ENCODE measurements around the gene OR2G2.

Gene OR2G2

DNA sequence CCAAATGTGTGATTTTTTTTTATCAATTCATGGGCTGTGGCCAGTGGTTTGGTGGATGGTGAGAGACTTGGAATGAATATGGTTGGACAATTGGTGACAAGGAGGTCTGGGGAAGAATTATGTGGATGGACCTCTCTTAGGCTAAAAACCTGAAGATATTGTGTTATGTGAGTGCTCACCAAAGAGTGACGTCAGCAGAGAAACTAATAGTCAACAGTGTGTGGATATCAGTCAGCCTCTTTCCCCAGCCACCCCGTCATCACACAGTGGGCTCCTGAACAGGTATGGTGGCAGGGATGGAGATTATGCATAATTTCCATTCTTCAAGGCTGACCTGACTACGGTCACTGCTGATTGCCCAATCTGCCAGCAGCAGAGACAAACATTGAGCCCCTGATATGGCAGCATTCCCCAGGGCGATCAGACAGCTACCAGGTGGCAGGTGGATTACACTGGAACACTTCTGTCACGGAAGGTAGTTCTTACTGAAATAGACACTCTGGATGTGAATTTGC, 9.2 kb upstream of the OR2G2 start:
- Histone ChIP-seq H3K27me3 (ENCODE audit: insufficient read depth, poor library complexity, severe bottlenecking) (no peaks in the 10 kb centered on the region), H3K9me3 (ENCODE audit: severe bottlenecking) (no peaks in the 10 kb centered on the region), H3K4me1 (ENCODE audit: insufficient read depth, poor library complexity, severe bottlenecking) (no peaks in the 10 kb centered on the region), H3K4me3 (ENCODE audit: severe bottlenecking) (no peak overlapping the region), H3K36me3 (ENCODE audit: low read depth) (no peaks in the 10 kb centered on the region), H3K27ac (ENCODE audit: poor library complexity, severe bottlenecking) (no peak overlapping the region)
- DNase-seq (ENCODE audit: low spot score) (no peak), ATAC-seq (ENCODE audit: low read depth) (no peak)
- TF ChIP-seq CTCF (IDR thresholded peaks at IDR 0.05; ENCODE audit: poor library complexity, severe bottlenecking): no peak

DNA sequence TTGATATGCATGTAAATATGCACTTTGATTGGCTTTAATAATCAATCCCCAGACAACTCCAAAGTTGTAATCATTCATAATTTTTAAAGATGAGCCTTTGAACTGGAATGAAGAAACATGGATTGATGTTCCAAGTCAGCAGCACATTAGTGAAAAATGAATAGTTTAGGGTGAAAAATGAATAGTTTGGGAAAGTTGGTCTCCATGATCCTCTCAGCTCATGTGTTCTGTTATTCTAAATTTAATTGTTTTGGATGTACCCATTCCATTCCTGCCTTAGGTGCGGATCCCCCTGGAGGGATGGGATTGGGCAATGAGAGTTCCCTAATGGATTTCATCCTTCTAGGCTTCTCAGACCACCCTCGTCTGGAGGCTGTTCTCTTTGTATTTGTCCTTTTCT, 17.1 kb downstream of the OR2G2 start, which contains the start of gene OR2G3:
Gene OR2G3, plus strand, starts transcription at position 301 of the 400 bp plus-strand sequence. Its CDS starts 0 bp downstream, at position 301.
- Histone ChIP-seq H3K4me3 (ENCODE audit: severe bottlenecking) (no peak within 1 kb of the TSS), H3K27ac (ENCODE audit: poor library complexity, severe bottlenecking) (no peak within 1 kb of the TSS), H3K9me3 (ENCODE audit: severe bottlenecking) (no peaks in the 10 kb centered on the region), H3K36me3 (ENCODE audit: low read depth) (no peaks in the 10 kb centered on the region), H3K27me3 (ENCODE audit: insufficient read depth, poor library complexity, severe bottlenecking) (no peaks in the 10 kb centered on the region), H3K4me1 (ENCODE audit: insufficient read depth, poor library complexity, severe bottlenecking) (no peaks in the 10 kb centered on the region)
- DNase-seq (ENCODE audit: low spot score) (no peak), ATAC-seq (ENCODE audit: low read depth) (no peak)
- TF ChIP-seq CTCF (IDR thresholded peaks at IDR 0.05; ENCODE audit: poor library complexity, severe bottlenecking): no peak

GRCh38 chr1:247613405-247613804, 25.2 kb downstream of the OR2G2 start:
- Histone ChIP-seq H3K27me3 (ENCODE audit: insufficient read depth, poor library complexity, severe bottlenecking) (no peaks in the 10 kb centered on the region), H3K36me3 (ENCODE audit: low read depth) (no peaks in the 10 kb centered on the region), H3K4me3 (ENCODE audit: severe bottlenecking) (no peak overlapping the region), H3K9me3 (ENCODE audit: severe bottlenecking) (no peaks in the 10 kb centered on the region), H3K4me1 (ENCODE audit: insufficient read depth, poor library complexity, severe bottlenecking) (no peaks in the 10 kb centered on the region), H3K27ac (ENCODE audit: poor library complexity, severe bottlenecking) (no peak overlapping the region)
- TF ChIP-seq CTCF (IDR thresholded peaks at IDR 0.05; ENCODE audit: poor library complexity, severe bottlenecking): no peak
- no peak for ATAC-seq (ENCODE audit: low read depth)
- no peak for DNase-seq (ENCODE audit: low spot score)

GRCh38 chr1:247614625-247615024, 26.5 kb downstream of the OR2G2 start:
- Histone ChIP-seq H3K4me1 (ENCODE audit: insufficient read depth, poor library complexity, severe bottlenecking) (no peaks in the 10 kb centered on the region), H3K4me3 (ENCODE audit: severe bottlenecking) (no peak overlapping the region)

More at GRCh38 chr1:247614625-247615024, 26.5 kb downstream of the OR2G2 start:
- ATAC-seq (ENCODE audit: low read depth) (no peak), DNase-seq (ENCODE audit: low spot score) (no peak)
- no peaks in the 10 kb centered on the region for H3K36me3 ChIP-seq (ENCODE audit: low read depth)
- TF ChIP-seq CTCF (IDR thresholded peaks at IDR 0.05; ENCODE audit: poor library complexity, severe bottlenecking): no peak
- no peaks in the 10 kb centered on the region for H3K9me3 ChIP-seq (ENCODE audit: severe bottlenecking)
- no peak overlapping the region for H3K27ac ChIP-seq (ENCODE audit: poor library complexity, severe bottlenecking)
- H3K27me3 ChIP-seq (ENCODE audit: insufficient read depth, poor library complexity, severe bottlenecking): no peaks in the 10 kb centered on the region
